Left ventricle myocardium inferior (tissue), 1 donor: ENCODE measurements around the gene MAML3. TPM values are rescaled to one million over a fixed set of nuclear protein-coding genes. Genes with fewer than 3 reads are reported as not detected.

Source experiments
- DNase-seq: peaks from one replicate; pipeline ENCODE4 v3.0.0-alpha.2; 2020
- H3K27ac ChIP-seq: fragments of 200-600 bp; replicated peaks from 2 replicates; pipeline ENCODE4 v1.8.0; 2021
- H3K27me3 ChIP-seq: fragments of 200-600 bp; 2 replicates; pipeline ENCODE4 v1.8.0; 2021; ENCODE audit warnings: low read depth
- H3K36me3 ChIP-seq: fragments of 200-600 bp; 2 replicates; pipeline ENCODE4 v1.8.0; 2021
- H3K4me1 ChIP-seq: fragments of 200-600 bp; 2 replicates; pipeline ENCODE4 v1.8.0; 2021
- H3K4me3 ChIP-seq: fragments of 200-600 bp; 2 replicates; pipeline ENCODE4 v1.8.0; 2021; ENCODE audit warnings: mild to moderate bottlenecking, moderate library complexity
- H3K9me3 ChIP-seq: fragments of 200-600 bp; replicated peaks from 2 replicates; pipeline ENCODE4 v1.8.0; 2021
- CTCF ChIP-seq: fragments of 200-600 bp; IDR thresholded peaks from 2 replicates; pipeline ENCODE4 v1.8.0; 2021; ENCODE audit warnings: antibody characterized with exemption, mild to moderate bottlenecking, borderline replicate concordance
- intact Hi-C: fragments of 100-400 bp; cut with micrococcal nuclease; formaldehyde crosslinking; loops from one replicate; pipeline ENCODE4 v1.11.0; 2022
- total RNA-seq: library from RNA; stranded (reverse); fragmentation: NEBNext Ultra II Directional; extraction: Animal tissue kit (Norgen Biotek cat#: 25700); gene quantifications from one replicate; pipeline ENCODE4 v1.2.1, GENCODE V29; 2021
- donor health status: DM: no; HTN: yes; CAD: no; lungs with severe emphysema.

MAML3 gene
- total RNA-seq, 1 donor from 2014 or later, result 2.6 TPM

- no peak for TF ChIP-seq CTCF
- intact Hi-C loops, result no loop called here
- Histone ChIP-seq H3K27me3 (no peaks in the 10 kb centered on the region), H3K4me1 (peaks cover 4% of the 10 kb centered on the region), H3K27ac (peak overlapping the region; percentile 30), H3K36me3 (no peaks in the 10 kb centered on the region), H3K9me3 (no peaks in the 10 kb centered on the region), H3K4me3 (no peak overlapping the region)
- no peak for DNase-seq
Observed at GRCh38 chr4:139783741-139784484, 370.1 kb downstream of the MAML3 start.

- H3K27me3 ChIP-seq, result no peaks in the 10 kb centered on the region
- no peak for DNase-seq
- H3K9me3 ChIP-seq, result no peaks in the 10 kb centered on the region
- no peaks in the 10 kb centered on the region for H3K36me3 ChIP-seq
- no peak overlapping the region for H3K4me3 ChIP-seq
- H3K27ac ChIP-seq, result no peak overlapping the region
- no peak for TF ChIP-seq CTCF
- intact Hi-C loops, result no loop called here
- peaks cover 8% of the 10 kb centered on the region for H3K4me1 ChIP-seq
Observed at GRCh38 chr4:139782926-139783522, 371.0 kb downstream of the MAML3 start.

- intact Hi-C loops, result no loop called here
- H3K36me3 ChIP-seq, result no peaks in the 10 kb centered on the region
- no peaks in the 10 kb centered on the region for H3K27me3 ChIP-seq
- no peak overlapping the region for H3K4me3 ChIP-seq
- TF ChIP-seq CTCF, result no peak
- H3K27ac ChIP-seq, result no peak overlapping the region
- DNase-seq, result no peak
- peaks cover 27% of the 10 kb centered on the region for H3K4me1 ChIP-seq
- H3K9me3 ChIP-seq, result no peaks in the 10 kb centered on the region
Observed at GRCh38 chr4:139781066-139781465, 372.9 kb downstream of the MAML3 start.

- Histone ChIP-seq H3K4me1 (peaks cover 28% of the 10 kb centered on the region), H3K27ac (no peak overlapping the region), H3K4me3 (no peak overlapping the region), H3K36me3 (no peaks in the 10 kb centered on the region), H3K9me3 (no peaks in the 10 kb centered on the region), H3K27me3 (no peaks in the 10 kb centered on the region)
- no peak for TF ChIP-seq CTCF
- DNase-seq, result no peak
- intact Hi-C loops, result no loop called here
Observed at GRCh38 chr4:139779691-139780090, 374.3 kb downstream of the MAML3 start.

GRCh38 chr4:139777757-139778156, 376.2 kb downstream of the MAML3 start:
- TF ChIP-seq CTCF, result no peak
- H3K4me1 ChIP-seq, result peaks cover 29% of the 10 kb centered on the region
- H3K27me3 ChIP-seq, result no peaks in the 10 kb centered on the region
- H3K4me3 ChIP-seq, result no peak overlapping the region
- no peak for DNase-seq
- H3K9me3 ChIP-seq, result no peaks in the 10 kb centered on the region
- no peaks in the 10 kb centered on the region for H3K36me3 ChIP-seq
- intact Hi-C loops, result no loop called here
- no peak overlapping the region for H3K27ac ChIP-seq
